T-helper 17 cell (primary cell): ENCODE results near the gene SLC25A10. TPM values are rescaled to one million over a fixed set of nuclear protein-coding genes. Genes with fewer than 3 reads are reported as not detected.

Experiments used
- ATAC-seq: fragments of 150-1000 bp; cut with Tn5 transposase; 2 replicates; pipeline ENCODE4 v1.10.0; 2021; ENCODE audit warnings: mild to moderate bottlenecking, moderate library complexity
- DNase-seq, 3 donors: peaks; one replicate each; pipeline versions ENCODE4 v3.0.0 to v3.0.0-alpha.2; 2020 to 2021
- H3K9me3 ChIP-seq: one replicate; pipeline ENCODE4 v1.7.0; 2013; ENCODE audit warnings: low read length, mild to moderate bottlenecking; ENCODE audit not compliant: control insufficient read depth, poor library complexity, severe bottlenecking
- H3K27ac Mint-ChIP-seq: one replicate; pipeline ENCODE4 v1.8.0; 2022; ENCODE audit warnings: mild to moderate bottlenecking, moderate library complexity, mixed read lengths
- H3K27me3 Mint-ChIP-seq: one replicate; pipeline ENCODE4 v1.8.0; 2022; ENCODE audit warnings: mixed read lengths
- H3K36me3 Mint-ChIP-seq: one replicate; pipeline ENCODE4 v1.8.0; 2022; ENCODE audit warnings: low read depth, mixed read lengths
- H3K4me1 Mint-ChIP-seq: one replicate; pipeline ENCODE4 v1.8.0; 2022; ENCODE audit warnings: mild to moderate bottlenecking, mixed read lengths
- H3K4me3 Mint-ChIP-seq: one replicate; pipeline ENCODE4 v1.8.0; 2022; ENCODE audit warnings: mild to moderate bottlenecking, moderate library complexity, mixed read lengths
- total RNA-seq, 4 donors: library from RNA in 2 of 4; stranded (reverse) in 2 of 4; gene quantifications; one replicate each; pipeline ENCODE4 v1.2.3 and lab custom pipeline; 2022 to 2026

Gene SLC25A10
- total RNA-seq, 2 donors from 2014 or later: 3.4 TPM

DNA sequence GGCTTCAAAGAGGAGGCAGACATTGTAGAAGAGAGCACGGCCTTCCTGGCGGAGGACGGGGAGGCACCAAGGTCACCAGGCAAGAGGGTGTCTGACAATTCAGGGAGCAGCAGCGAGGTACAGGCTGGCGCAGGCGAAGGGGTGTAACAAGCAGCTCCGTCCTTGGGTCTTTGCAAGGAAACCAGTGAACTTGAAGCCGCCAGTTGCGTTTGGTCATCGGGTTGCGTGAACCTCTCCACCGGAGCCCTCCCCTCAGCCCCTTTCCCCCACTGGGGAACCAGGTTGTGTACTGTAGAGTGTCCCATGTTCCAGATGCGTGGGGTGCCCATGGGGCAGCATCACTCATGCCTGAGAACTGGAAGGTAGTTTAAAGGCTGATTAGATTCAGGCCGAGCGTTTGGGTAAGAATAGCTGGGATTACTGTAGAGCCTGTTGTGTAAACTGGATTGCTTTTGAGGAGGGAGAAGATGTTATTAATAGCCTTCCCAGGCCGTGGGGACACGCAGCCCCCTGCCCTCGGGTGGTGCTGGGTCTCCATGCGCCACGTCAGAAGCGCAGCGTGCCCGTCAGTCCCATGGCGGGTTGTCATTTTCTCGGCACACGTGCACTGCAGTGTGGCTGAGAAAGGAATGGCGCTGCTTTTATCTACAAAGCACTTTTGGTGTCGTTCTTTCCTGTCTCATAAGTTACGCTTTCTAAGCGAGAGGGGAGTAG, 6.4 kb upstream of the SLC25A10 start:
- H3K4me1 Mint-ChIP-seq: peaks cover 16% of the 10 kb centered on the region
- DNase-seq (no peak), ATAC-seq (no peak)
- H3K36me3 Mint-ChIP-seq: peaks cover 2% of the 10 kb centered on the region
- H3K27me3 Mint-ChIP-seq: no peaks in the 10 kb centered on the region
- no peak overlapping the region for H3K4me3 Mint-ChIP-seq
- no peak overlapping the region for H3K27ac Mint-ChIP-seq
- H3K9me3 ChIP-seq: no peaks in the 10 kb centered on the region

DNA sequence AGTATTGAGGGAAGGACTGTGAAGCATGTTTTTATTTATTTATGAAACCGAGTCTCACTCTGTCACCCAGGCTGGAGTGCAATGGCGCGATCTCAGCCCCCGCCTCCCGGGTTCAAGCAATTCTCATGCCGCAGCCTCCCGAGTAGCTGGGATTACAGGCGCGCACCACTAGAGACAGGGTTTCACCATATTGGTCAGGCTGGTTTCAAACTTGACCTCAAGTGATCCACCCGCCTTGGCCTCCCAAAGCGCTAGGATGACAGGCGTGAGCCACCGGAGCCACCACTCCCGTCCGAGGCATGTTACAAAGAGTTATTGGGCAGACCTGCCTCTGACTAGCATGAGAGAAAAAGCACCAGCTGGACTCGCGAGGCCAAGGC, 5.9 kb upstream of the SLC25A10 start:
- H3K4me3 Mint-ChIP-seq: peak overlapping the region; percentile 9

DNA sequence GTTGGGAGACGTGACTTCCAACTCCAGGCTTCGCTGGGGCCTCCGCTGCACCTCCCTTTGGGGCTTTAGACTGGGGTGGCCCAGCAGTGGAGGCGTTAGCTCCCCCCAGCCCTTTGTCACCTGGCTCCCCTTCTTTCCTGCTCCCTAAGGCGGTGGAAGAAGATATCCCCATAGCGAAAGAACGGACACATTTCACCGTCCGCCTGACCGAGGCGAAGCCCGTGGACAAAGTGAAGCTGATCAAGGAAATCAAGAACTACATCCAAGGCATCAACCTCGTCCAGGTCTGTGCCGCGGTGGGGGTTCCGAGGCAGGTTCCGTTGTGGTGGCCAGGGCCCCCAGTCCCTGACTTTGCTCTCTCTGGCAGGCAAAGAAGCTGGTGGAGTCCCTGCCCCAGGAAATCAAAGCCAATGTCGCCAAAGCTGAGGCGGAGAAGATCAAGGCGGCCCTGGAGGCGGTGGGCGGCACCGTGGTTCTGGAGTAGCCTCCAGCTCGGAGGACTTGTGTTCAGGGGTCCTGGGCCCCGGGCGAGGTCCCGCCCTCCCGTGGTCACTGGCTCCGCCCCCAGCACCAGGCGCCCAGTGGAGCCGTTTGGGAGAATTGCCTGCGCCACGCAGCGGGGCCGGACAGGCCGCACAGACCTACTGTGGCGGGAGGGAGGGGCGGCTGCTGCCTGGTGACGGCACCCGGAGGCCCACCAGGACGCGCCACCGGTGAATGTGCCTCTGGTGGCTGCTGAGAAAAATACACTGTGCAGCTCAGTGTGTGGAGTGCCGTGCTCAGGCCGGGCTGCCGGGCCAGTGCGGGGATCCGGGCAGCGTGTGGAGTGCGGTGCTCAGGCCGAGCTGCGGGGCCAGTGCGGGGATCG, 5.1 kb upstream of the SLC25A10 start:
- Mint-ChIP-seq H3K27ac (peak overlapping the region; percentile 29), H3K4me1 (peaks cover 16% of the 10 kb centered on the region), H3K4me3 (no peak overlapping the region), H3K36me3 (peaks cover 2% of the 10 kb centered on the region), H3K27me3 (no peaks in the 10 kb centered on the region)
- no peaks in the 10 kb centered on the region for H3K9me3 ChIP-seq
- no peak for DNase-seq
- ATAC-seq: no peak

More for the DNA sequence above, 5.9 kb upstream of the SLC25A10 start:
- H3K4me1 Mint-ChIP-seq: peaks cover 16% of the 10 kb centered on the region
- H3K9me3 ChIP-seq: no peaks in the 10 kb centered on the region
- no peak overlapping the region for H3K27ac Mint-ChIP-seq
- no peak for ATAC-seq
- peaks cover 2% of the 10 kb centered on the region for H3K36me3 Mint-ChIP-seq
- H3K27me3 Mint-ChIP-seq: no peaks in the 10 kb centered on the region
- DNase-seq: no peak

DNA sequence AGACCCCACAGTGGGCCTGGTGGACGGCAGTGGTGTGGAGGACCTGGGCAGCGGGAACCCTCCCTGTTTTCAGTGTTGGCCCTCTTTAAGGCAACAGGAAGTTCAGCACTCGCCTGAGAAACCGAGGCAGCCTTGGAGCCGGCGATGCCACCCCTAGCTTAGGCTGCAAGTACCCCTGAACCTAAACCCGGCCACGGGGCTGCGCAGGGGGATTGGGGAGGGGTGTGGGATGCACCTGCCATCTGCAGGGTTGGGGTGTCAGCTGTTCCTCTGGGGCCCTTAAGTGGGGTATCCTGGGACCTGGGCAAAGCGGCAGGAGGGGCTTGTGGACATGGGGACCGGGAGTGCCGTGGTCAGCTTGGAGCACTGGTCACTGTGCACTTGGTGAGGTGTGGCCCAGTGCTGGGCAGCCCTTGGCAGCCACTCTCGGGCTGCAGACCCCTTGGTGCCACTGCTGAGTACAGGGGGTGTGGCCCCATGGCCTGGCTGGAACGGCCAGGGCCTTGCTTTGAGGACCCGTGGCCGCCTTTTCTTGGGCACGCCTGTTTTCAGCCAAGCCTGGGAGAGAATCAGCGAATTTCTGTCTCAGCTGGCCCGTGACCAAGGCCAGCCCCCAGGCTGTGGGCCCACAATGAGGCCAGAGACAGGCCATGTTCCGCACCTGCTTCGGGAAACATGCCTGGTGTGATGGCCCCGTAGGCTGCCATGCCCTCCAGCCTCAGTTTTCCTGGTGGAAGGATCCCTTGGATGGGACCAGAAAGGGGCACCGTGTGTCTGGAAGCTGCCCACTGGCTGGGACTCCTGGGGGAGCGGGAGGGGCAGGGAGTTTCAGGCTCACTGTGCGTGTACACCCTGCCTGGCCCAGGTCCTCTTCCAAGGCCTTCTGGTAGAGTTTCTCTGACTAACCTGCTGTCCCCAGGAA, 4.1 kb upstream of the SLC25A10 start:
- DNase-seq: no peak
- H3K36me3 Mint-ChIP-seq: peaks cover 2% of the 10 kb centered on the region

DNA sequence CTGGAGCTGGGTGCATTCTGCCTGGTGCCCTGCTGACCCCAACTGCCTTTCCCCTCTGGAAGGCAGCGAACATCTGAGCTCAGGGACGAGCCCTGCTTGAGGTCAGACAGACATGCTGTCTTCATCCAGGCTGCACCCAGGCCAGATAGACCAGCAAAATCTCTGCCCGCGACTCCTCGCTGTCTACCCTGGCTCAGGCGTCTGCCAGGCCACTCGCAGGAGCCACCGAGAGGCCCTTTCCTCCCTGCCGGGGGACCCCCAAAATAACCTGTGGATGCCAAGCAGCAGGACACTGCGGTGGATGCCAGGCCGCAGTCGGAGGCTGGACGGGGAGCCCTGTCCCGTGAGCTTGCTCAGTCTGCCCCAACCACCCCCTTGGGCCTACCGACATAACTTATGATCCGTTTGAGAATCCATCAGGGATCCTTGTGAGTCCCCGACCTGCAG, 3.3 kb upstream of the SLC25A10 start:
- Mint-ChIP-seq H3K4me1 (peaks cover 14% of the 10 kb centered on the region), H3K27ac (no peak overlapping the region), H3K36me3 (peaks cover 2% of the 10 kb centered on the region), H3K27me3 (no peaks in the 10 kb centered on the region), H3K4me3 (no peak overlapping the region)
- ATAC-seq (no peak), DNase-seq (no peak)
- no peaks in the 10 kb centered on the region for H3K9me3 ChIP-seq

More for the DNA sequence above, 4.1 kb upstream of the SLC25A10 start:
- Mint-ChIP-seq H3K4me3 (no peak overlapping the region), H3K27me3 (no peaks in the 10 kb centered on the region), H3K4me1 (peaks cover 14% of the 10 kb centered on the region), H3K27ac (no peak overlapping the region)
- no peak for ATAC-seq
- no peaks in the 10 kb centered on the region for H3K9me3 ChIP-seq

DNA sequence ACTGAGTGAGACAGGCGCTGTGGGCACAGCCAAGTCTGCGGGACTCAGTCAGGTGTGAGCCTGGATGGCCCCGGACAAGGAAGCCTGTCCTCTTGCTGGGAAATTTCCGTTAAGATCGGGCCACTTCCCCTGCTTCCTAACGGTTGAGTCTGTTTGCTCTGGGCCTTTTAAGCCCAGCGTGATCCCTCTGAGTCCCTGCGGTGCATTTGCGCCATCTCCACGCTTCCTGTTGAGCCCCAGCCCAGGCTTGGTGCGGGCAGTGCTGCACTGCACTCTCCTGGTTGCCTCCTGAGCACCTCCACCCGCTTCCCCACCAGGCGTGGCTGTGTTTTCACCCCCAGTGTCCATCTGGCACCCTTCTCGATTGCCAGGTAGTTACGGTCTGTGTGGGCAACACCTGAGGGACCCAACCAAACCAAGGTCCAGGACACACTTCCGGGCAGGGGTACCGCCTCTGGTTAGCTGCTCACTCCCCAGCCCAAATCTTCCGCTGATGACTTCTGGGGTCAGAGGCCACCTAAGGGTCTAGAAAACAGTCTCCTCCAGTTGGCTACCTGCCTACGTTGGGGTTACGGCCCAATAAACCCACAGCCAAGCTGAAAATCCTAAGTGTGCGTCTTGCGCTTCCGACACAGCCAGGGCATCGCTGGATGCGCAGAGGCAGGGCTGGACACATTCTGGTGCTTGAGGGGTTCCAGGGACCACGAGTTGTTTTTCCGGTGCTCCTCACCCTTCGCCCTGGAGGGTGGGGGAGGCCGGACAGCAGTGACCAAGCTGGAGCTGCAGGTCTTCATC, 1.4 kb upstream of the SLC25A10 start:
- DNase-seq (no peak), ATAC-seq (no peak)
- peaks cover 11% of the 10 kb centered on the region for H3K4me1 Mint-ChIP-seq
- no peaks in the 10 kb centered on the region for H3K9me3 ChIP-seq
- no peaks in the 10 kb centered on the region for H3K27me3 Mint-ChIP-seq
- peaks cover 2% of the 10 kb centered on the region for H3K36me3 Mint-ChIP-seq
- H3K4me3 Mint-ChIP-seq: peak overlapping the region; percentile 77
- peak overlapping the region; percentile 67 for H3K27ac Mint-ChIP-seq

DNA sequence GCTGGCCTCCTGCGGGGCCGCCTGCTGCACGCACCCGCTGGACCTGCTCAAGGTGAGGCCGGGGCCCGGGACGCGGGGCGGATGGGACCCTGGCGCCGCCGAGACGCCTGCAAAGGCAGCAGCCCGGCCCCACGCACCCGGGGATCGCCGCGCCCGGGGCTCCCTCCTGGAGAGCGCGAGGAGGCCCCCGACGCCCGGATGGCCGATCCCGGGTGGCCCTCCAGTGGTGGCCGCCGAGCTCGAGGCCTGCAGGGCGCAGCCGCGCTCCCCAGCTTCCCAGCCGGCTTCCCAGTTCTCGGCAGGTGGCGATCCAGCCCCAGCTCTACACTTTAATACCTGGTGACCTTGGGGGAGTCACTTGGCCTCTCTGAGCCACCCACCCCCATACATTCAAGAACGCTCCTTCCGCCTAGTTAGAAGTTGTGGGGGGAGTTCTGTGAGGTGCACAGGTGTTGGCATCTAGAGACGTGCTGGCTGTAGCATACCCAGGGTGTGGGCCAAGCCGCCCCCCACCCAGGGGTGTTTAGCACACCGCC, 452 bp downstream of the SLC25A10 start:
- DNase-seq: no peak
- H3K36me3 Mint-ChIP-seq: no peaks in the 10 kb centered on the region
- H3K27me3 Mint-ChIP-seq: no peaks in the 10 kb centered on the region
- ATAC-seq: peak; percentile 22
- peaks cover 8% of the 10 kb centered on the region for H3K4me1 Mint-ChIP-seq
- H3K9me3 ChIP-seq: no peaks in the 10 kb centered on the region
- peak overlapping the region; percentile 87 for H3K4me3 Mint-ChIP-seq
- no peak overlapping the region for H3K27ac Mint-ChIP-seq

DNA sequence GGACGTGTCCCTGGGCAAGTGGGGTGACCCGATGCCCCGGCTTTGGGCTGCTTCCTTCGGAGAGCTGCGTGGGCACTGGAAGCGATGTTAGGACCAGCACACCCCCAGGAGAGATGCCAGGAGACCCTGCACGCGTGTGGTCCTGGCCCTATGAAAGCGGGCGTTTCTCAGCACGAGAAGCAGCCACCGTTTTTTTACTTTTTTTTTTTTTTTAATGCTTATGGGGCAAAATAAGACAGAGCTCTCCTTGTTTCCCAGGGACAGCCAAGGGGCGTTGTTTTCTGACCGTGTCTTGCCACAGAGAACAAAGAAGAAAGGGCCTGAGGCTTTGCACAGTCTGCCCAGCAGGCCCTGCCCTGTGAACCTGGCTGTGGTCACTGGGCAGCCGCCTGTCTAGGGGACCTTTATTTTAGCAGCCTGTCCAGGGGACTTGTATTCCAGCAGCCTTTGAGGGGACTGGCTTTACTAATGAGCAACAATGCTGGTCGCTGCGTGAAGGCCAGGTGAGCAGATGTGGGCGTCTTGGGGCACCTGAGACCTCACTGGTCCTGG, 996 bp downstream of the SLC25A10 start:
- ATAC-seq (no peak), DNase-seq (no peak)
- H3K27me3 Mint-ChIP-seq: no peaks in the 10 kb centered on the region
- peak overlapping the region; percentile 87 for H3K4me3 Mint-ChIP-seq
- H3K9me3 ChIP-seq: no peaks in the 10 kb centered on the region
- H3K27ac Mint-ChIP-seq: no peak overlapping the region
- peaks cover 8% of the 10 kb centered on the region for H3K4me1 Mint-ChIP-seq
- H3K36me3 Mint-ChIP-seq: no peaks in the 10 kb centered on the region

DNA sequence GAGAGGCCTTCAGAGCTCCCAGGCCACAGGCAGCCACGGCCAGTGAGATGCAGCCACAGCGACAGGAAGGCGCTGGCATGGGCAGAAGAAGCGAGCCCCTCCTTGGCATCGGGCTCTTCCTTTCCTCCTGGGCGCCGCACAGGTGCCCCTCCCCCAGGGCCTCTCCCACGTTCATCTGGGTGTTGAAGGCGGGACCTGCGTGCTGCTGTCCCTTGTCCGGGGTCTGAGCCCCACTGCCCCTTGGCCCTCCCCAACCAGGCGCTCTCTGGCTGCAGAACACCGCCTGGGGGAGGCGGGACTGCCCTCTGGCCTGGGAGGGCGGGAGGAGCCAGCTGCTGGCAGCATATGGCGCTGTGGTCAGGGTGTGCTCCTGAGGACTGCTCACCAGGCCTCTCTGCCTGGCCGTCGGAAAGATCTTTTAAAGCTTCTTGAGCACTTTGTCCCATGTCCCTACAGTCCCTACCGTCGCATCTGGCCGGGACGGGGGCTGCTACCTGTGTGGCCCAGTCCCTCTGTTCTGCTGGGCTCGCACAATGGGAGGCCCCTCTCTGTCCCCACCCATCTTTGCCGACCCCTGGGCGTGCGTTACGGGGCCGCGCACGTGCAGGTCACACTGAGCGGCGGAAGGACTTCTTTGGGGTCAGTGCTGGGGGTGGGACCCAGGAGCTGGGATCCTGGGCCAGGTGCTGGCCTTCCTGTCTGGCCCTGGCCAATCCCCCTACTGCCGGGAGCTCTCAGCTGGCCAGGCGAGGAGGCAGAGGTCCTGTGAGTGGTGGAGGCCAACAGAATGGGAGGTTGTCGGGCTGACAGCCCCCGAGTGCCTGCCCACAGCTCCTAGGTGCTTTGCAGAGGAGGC, 1.7 kb downstream of the SLC25A10 start:
- H3K9me3 ChIP-seq: no peaks in the 10 kb centered on the region
- no peak for ATAC-seq
- DNase-seq: no peak
- peaks cover 8% of the 10 kb centered on the region for H3K4me1 Mint-ChIP-seq
- no peaks in the 10 kb centered on the region for H3K27me3 Mint-ChIP-seq
- H3K36me3 Mint-ChIP-seq: no peaks in the 10 kb centered on the region
- no peak overlapping the region for H3K27ac Mint-ChIP-seq
- no peak overlapping the region for H3K4me3 Mint-ChIP-seq

DNA sequence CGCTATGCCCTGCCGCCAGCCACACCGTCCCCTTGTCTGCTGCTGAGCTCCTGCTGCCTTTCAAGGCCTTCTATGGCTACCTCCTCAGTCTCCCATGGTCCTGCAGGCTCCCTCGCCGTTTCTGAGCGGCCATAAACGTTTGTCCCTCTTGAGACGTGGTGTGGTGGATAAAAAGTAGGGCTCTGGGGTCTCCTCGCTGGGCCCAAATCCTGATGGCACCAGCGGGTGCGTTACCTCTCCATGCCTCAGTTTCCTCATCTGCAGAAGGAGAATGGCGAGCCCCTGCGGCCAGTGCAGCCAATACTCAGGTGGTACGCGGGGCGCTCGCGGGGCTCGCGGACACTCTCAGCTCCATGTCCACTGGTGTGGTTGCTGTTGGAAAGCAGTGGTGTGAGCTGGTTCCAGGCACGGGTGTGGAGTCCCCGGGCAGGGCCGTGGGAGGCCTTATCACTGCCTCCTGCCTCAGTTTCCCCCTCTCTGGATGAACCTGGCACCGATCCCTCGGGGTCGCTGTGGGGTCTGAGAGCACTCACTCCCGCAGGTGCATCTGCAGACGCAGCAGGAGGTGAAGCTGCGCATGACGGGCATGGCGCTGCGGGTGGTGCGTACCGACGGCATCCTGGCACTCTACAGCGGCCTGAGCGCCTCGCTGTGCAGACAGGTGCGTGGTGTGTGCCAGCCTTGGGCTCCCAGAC, 2.5 kb downstream of the SLC25A10 start:
- Mint-ChIP-seq H3K27ac (no peak overlapping the region), H3K4me1 (peaks cover 8% of the 10 kb centered on the region), H3K4me3 (no peak overlapping the region), H3K27me3 (no peaks in the 10 kb centered on the region), H3K36me3 (no peaks in the 10 kb centered on the region)
- no peaks in the 10 kb centered on the region for H3K9me3 ChIP-seq
- no peak for ATAC-seq
- no peak for DNase-seq
